ENCODE results near the gene CCNO.

GRCh38 chr5:55232271-55232984, 980 bp downstream of the CCNO start:
- TF ChIP-seq POLR2A (IDR thresholded peaks at IDR 0.05) (no peak), CTCF (IDR thresholded peaks at IDR 0.05) (no peak)
